Endothelial cell of umbilical vein (primary cell): ENCODE measurements around the gene ADAMTS14. TPM values are rescaled to one million over a fixed set of nuclear protein-coding genes. Genes with fewer than 3 reads are reported as not detected.

Source experiments
- BruUV-seq: library from RNA; stranded (reverse); fragments of 400-500 nt; replicated peaks from 2 replicates; lab custom pipeline; 2021; lab: Mats Ljungman, UMichigan
- CTCF ChIA-PET: fragments of 300-600, 350-600 bp; sonication (Branson Sonifier 250); formaldehyde crosslinking; loops from one replicate; lab custom pipeline; 2021; ENCODE audit warnings: antibody characterized with exemption, inconsistent platforms; lab: Charles Lee
- POLR2A ChIA-PET: fragments of 300-600, 350-600 bp; sonication (Branson Sonifier 250); formaldehyde crosslinking; loops from one replicate; lab custom pipeline; 2021; ENCODE audit warnings: antibody characterized with exemption, inconsistent platforms; lab: Charles Lee
- DNase-seq: peaks from one replicate; pipeline ENCODE4 v3.0.0-alpha.2; 2011; ENCODE audit warnings: low read depth, low spot score
- FAIRE-seq: peaks from 2 replicates; lab custom pipeline; 2011; peaks lifted over from hg19 to GRCh38; lab: Jason Lieb, UNC
- H2AFZ ChIP-seq: 2 replicates; pipeline ENCODE4 v1.6.0; 2012; ENCODE audit warnings: low read depth, low read length, control low read depth, inconsistent platforms
- H3K27ac ChIP-seq: 2 replicates; pipeline ENCODE4 v1.5.1; 2011; ENCODE audit warnings: low read depth, mild to moderate bottlenecking, control low read depth, low read length, moderate library complexity; ENCODE audit not compliant: insufficient read depth
- H3K27me3 ChIP-seq, 2 experiments: 2 replicates each; pipeline versions ENCODE4 v1.6.0 to v1.6.1; 2011; ENCODE audit warnings: low read length in 2 of 2, mixed read lengths in 1 of 2; ENCODE audit not compliant: control insufficient read depth in 2 of 2, insufficient read depth in 2 of 2
- H3K36me3 ChIP-seq, 2 experiments: 2 replicates in 1 of 2; 3 replicates in 1 of 2; pipeline ENCODE4 v1.5.1; 2011; ENCODE audit warnings: low read length in 2 of 2, mild to moderate bottlenecking in 1 of 2, moderate library complexity in 1 of 2; ENCODE audit not compliant: control insufficient read depth in 2 of 2, insufficient read depth in 2 of 2; ENCODE audit errors: extremely low read depth in 1 of 2
- H3K4me1 ChIP-seq: 3 replicates; pipeline ENCODE4 v1.5.1; 2011; ENCODE audit warnings: mild to moderate bottlenecking, low read length; ENCODE audit not compliant: control insufficient read depth, insufficient read depth; ENCODE audit errors: extremely low read depth
- H3K4me2 ChIP-seq: 2 replicates; pipeline ENCODE4 v1.6.1; 2011; ENCODE audit warnings: low read length, control low read depth, mixed read lengths; ENCODE audit not compliant: insufficient read depth
- H3K4me3 ChIP-seq, 3 experiments: fragments of 200-600 bp in 1 of 3; sonication (generic), shearing (Covaris generic) in 1 of 3; replicated peaks in 1 of 3; 2 replicates each; pipeline ENCODE4 v1.5.1; 2011 to 2016; ENCODE audit warnings: control low read depth in 3 of 3, low read length in 3 of 3, mild to moderate bottlenecking in 2 of 3, inconsistent platforms in 1 of 3, low read depth in 1 of 3, moderate library complexity in 1 of 3; ENCODE audit not compliant: insufficient read depth in 1 of 3
- H3K79me2 ChIP-seq: 2 replicates; pipeline ENCODE4 v1.6.0; 2012; ENCODE audit warnings: low read length, inconsistent platforms; ENCODE audit not compliant: control insufficient read depth, insufficient read depth
- H3K9ac ChIP-seq: replicated peaks from 2 replicates; pipeline ENCODE3; 2011; ENCODE audit warnings: low read length, control low read depth; ENCODE audit not compliant: insufficient read depth; ENCODE audit errors: extremely low read depth
- H3K9me1 ChIP-seq: replicated peaks from 3 replicates; pipeline ENCODE4 v1.6.0; 2011; ENCODE audit warnings: mild to moderate bottlenecking, low read length; ENCODE audit not compliant: control insufficient read depth, insufficient read depth; ENCODE audit errors: extremely low read depth
- H3K9me3 ChIP-seq: replicated peaks from 2 replicates; pipeline ENCODE4 v1.5.1; 2012; ENCODE audit warnings: low read length, inconsistent platforms; ENCODE audit not compliant: control insufficient read depth, insufficient read depth
- H4K20me1 ChIP-seq: replicated peaks from 2 replicates; pipeline ENCODE3; 2011; ENCODE audit warnings: mild to moderate bottlenecking, low read length; ENCODE audit not compliant: control insufficient read depth, insufficient read depth; ENCODE audit errors: extremely low read depth
- EZH2 ChIP-seq: IDR thresholded peaks from 2 replicates; pipeline ENCODE4 v1.6.1; 2012; ENCODE audit warnings: borderline replicate concordance, low read depth, mild to moderate bottlenecking, moderate library complexity, low read length, inconsistent platforms; ENCODE audit not compliant: severe bottlenecking
- FOS ChIP-seq: IDR thresholded peaks from 2 replicates; pipeline ENCODE4 v1.6.1; 2011; ENCODE audit warnings: mild to moderate bottlenecking, low read length, moderate library complexity, borderline replicate concordance; ENCODE audit not compliant: insufficient read depth
- GATA2 ChIP-seq: IDR thresholded peaks from 2 replicates; pipeline ENCODE4 v1.7.0; 2011; ENCODE audit warnings: low read depth, mild to moderate bottlenecking, moderate library complexity, mixed read lengths, low read length; ENCODE audit not compliant: insufficient read length, insufficient read depth
- JUN ChIP-seq: IDR thresholded peaks from 2 replicates; pipeline ENCODE4 v1.6.1; 2011; ENCODE audit warnings: borderline replicate concordance, low read depth; ENCODE audit not compliant: insufficient read length, insufficient read depth
- MYC ChIP-seq: IDR thresholded peaks from one replicate; pipeline ENCODE4 v1.6.1; 2011; ENCODE audit warnings: mild to moderate bottlenecking, low read depth, low read length
- POLR2A ChIP-seq: IDR thresholded peaks from 2 replicates; pipeline ENCODE4 v1.6.1; 2012; ENCODE audit warnings: low read depth, mild to moderate bottlenecking, control low read depth, low read length
- POLR2AphosphoS5 ChIP-seq: IDR thresholded peaks from 2 replicates; pipeline ENCODE4 v1.6.1; 2012; ENCODE audit warnings: low read depth, mild to moderate bottlenecking, control low read depth, low read length, moderate library complexity; ENCODE audit not compliant: insufficient read depth
- dilution Hi-C: fragments of 300-500 bp; cut with MboI; formaldehyde crosslinking; loops from one replicate; pipeline ENCODE4 v1.15.0; 2019; ENCODE audit warnings: low sequenced_read_pairs; ENCODE audit not compliant: extremely low pct_ligation_motif_present
- intact Hi-C: fragments of 100-400 bp; cut with micrococcal nuclease; formaldehyde crosslinking; loops from one replicate; pipeline ENCODE4 v1.10.0; 2022
- polyA plus RNA-seq, 4 experiments: library from polyadenylated mRNA; depleted of rRNA in 3 of 4; stranded (reverse) in 3 of 4; unstranded in 1 of 4; fragments of >200 nt; gene quantifications; 2 replicates each; pipeline versions ENCODE4 v1.2.1 to v1.2.3, GENCODE V29; 2011 to 2012; ENCODE audit warnings: missing spikeins in 1 of 4
- total RNA-seq: library from RNA; stranded (reverse); gene quantifications from 2 replicates; pipeline ENCODE4 v1.2.3, GENCODE V29; 2021
- TF ChIP-seq, protein P1 (sequence below), 2 donors: IDR thresholded peaks; 1 replicate in 1 of 2; 2 replicates in 1 of 2; pipeline ENCODE4 v1.5.1; 2011; ENCODE audit warnings: low read length in 2 of 2, mild to moderate bottlenecking in 2 of 2, moderate library complexity in 2 of 2, control low read depth in 1 of 2, inconsistent platforms in 1 of 2, low read depth in 1 of 2; ENCODE audit not compliant: insufficient read depth in 1 of 2; ENCODE audit errors: extremely low read depth in 1 of 2
- TF ChIP-seq, protein P2 (sequence below): IDR thresholded peaks from 2 replicates; pipeline ENCODE4 v1.6.1; 2011; ENCODE audit not compliant: insufficient read depth, insufficient read length

The ADAMTS14 gene
- total and polyA plus RNA-seq, 2 donors (not counting 3 experiments of a cell fraction or from before 2014, with no cell fraction given), result not detected

DNA sequence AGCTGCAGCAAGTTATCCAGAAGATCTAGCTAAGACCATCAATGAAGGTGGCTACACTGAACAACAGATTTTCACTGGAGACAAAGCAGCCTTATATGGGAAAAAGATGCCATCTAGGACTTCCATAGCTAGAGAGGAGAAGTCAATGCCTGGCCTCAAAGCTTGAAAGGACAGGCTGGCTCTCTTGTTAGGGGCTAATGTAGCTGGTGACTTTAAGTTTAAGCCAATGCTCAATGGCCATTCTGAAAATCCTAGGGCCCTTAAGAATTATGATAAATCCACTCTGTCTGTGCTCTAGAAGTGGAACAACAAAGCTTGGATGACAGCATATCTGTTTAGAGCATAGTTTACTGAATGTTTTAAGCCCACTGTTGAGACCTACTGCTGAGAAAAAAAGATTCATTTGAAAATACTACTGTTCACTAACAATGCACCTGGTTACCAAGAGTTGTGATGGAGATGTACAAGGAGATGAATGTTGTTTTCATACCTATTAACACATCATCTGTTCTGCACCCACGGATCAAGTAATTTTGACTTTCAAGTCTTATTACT, 13.6 kb upstream of the ADAMTS14 start:
- no peaks in the 10 kb centered on the region for H3K79me2 ChIP-seq
- ChIA-PET CTCF (interaction anchor here (1.1 kb wide), 1 partner anchor 39 kb away, joined by 3 read pairs; no protein-coding TSS in a partner anchor), POLR2A (no interaction called here)
- no peaks in the 10 kb centered on the region for H4K20me1 ChIP-seq
- H3K4me3 ChIP-seq, result no peak overlapping the region
- no peak overlapping the region for H3K27ac ChIP-seq
- no peaks in the 10 kb centered on the region for H3K9me3 ChIP-seq
- no TSS peak for BruUV-seq
- H3K9ac ChIP-seq, result no peak overlapping the region
- no peak overlapping the region for H3K4me2 ChIP-seq
- DNase-seq (no peak), FAIRE-seq (no peak)
- no peaks in the 10 kb centered on the region for H3K9me1 ChIP-seq
- H3K27me3 ChIP-seq, result peaks cover 3 to 8% of the 10 kb centered on the region in 2 experiments
- dilution Hi-C loops (no loop called here), intact Hi-C loops (no loop called here)
- TF ChIP-seq FOS, result no peak
- no peak for TF ChIP-seq MYC
- no peak for TF ChIP-seq GATA2
- TF ChIP-seq POLR2AphosphoS5, result no peak
- TF ChIP-seq, protein P1, sequence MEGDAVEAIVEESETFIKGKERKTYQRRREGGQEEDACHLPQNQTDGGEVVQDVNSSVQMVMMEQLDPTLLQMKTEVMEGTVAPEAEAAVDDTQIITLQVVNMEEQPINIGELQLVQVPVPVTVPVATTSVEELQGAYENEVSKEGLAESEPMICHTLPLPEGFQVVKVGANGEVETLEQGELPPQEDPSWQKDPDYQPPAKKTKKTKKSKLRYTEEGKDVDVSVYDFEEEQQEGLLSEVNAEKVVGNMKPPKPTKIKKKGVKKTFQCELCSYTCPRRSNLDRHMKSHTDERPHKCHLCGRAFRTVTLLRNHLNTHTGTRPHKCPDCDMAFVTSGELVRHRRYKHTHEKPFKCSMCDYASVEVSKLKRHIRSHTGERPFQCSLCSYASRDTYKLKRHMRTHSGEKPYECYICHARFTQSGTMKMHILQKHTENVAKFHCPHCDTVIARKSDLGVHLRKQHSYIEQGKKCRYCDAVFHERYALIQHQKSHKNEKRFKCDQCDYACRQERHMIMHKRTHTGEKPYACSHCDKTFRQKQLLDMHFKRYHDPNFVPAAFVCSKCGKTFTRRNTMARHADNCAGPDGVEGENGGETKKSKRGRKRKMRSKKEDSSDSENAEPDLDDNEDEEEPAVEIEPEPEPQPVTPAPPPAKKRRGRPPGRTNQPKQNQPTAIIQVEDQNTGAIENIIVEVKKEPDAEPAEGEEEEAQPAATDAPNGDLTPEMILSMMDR (IDR thresholded peaks at IDR 0.05; ENCODE audit: extremely low read depth in 1 of 2, insufficient read depth in 1 of 2, low read depth in 1 of 2, low read length in 2 of 2), result no peak
- no peak for TF ChIP-seq JUN
- no peak for TF ChIP-seq POLR2A
- TF ChIP-seq, protein P2, sequence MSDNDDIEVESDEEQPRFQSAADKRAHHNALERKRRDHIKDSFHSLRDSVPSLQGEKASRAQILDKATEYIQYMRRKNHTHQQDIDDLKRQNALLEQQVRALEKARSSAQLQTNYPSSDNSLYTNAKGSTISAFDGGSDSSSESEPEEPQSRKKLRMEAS, result no peak
- no peak for TF ChIP-seq EZH2
- H3K4me1 ChIP-seq, result no peaks in the 10 kb centered on the region
- H2AFZ ChIP-seq, result no peak overlapping the region
- H3K36me3 ChIP-seq, result no peaks in the 10 kb centered on the region
